ENCODE data around the gene SLC9C2. TPM values are rescaled to one million over a fixed set of nuclear protein-coding genes. Genes with fewer than 3 reads are reported as not detected.
"Not testable (repeated sequence)": the region's sequence is repeated elsewhere in the genome, so short reads cannot be mapped to it uniquely, and the experiment has no call there.

Gene SLC9C2
- polyA plus RNA-seq, 1 of the 3 experiments (the other 2 are of a cell fraction): not detected

- Histone ChIP-seq H4K20me1 (ENCODE audit: insufficient read depth) (no peaks in the 10 kb centered on the region), H2AFZ (ENCODE audit: low read depth) (no peak overlapping the region), H3K4me3 (ENCODE audit: low read depth in 2 of 2, low read length in 1 of 2) (no peak overlapping the region), H3K36me3 (replicated peaks in 1 of 2; ENCODE audit: control insufficient read depth in 1 of 2, insufficient read depth in 2 of 2, low read length in 1 of 2) (peaks cover 0 to 3% of the 10 kb centered on the region in 2 experiments), H3K79me2 (ENCODE audit: insufficient read depth) (no peaks in the 10 kb centered on the region), H3F3A (replicated peaks; ENCODE audit: insufficient read depth) (no peaks in the 10 kb centered on the region), H3K4me1 (ENCODE audit: control insufficient read depth in 1 of 2, insufficient read depth in 2 of 2, low read depth in 1 of 2, low read length in 1 of 2) (no peaks in the 10 kb centered on the region), H3K9ac (no peak overlapping the region), H3K27ac (ENCODE audit: low read depth in 2 of 2, low read length in 1 of 2) (no peak overlapping the region), H3K27me3 (ENCODE audit: insufficient read depth) (no peaks in the 10 kb centered on the region), H3K9me2 (no peaks in the 10 kb centered on the region), H3K4me2 (no peak overlapping the region), H3K9me3 (no peaks in the 10 kb centered on the region)
- DNase-seq: no peak
- ChIA-PET CTCF (no interaction called here), POLR2A (no interaction called here)
- 67% methylated on average over 11 of the region's 12 CpGs for WGBS (ENCODE audit: low lambda C conversion rate)
- TF ChIP-seq NRF1 (IDR thresholded peaks at IDR 0.05; ENCODE audit: low read depth, low read length) (no peak), MXI1 (IDR thresholded peaks at IDR 0.05; ENCODE audit: low read depth, low read length) (no peak), TCF12 (IDR thresholded peaks at IDR 0.05) (no peak), SIN3A (IDR thresholded peaks at IDR 0.05; ENCODE audit: borderline replicate concordance, low read depth, low read length) (no peak), MEF2A (IDR thresholded peaks at IDR 0.05; ENCODE audit: borderline replicate concordance, low read depth) (no peak), FOXM1 (IDR thresholded peaks at IDR 0.05; ENCODE audit: low read depth) (no peak), CHD2 (IDR thresholded peaks at IDR 0.05; ENCODE audit: low read length, partially characterized antibody) (no peak), IRF3 (IDR thresholded peaks at IDR 0.05; ENCODE audit: low read depth, low read length) (no peak), GABPA (IDR thresholded peaks at IDR 0.05; ENCODE audit: low read depth) (no peak), RCOR1 (IDR thresholded peaks at IDR 0.05; ENCODE audit: low read length) (no peak), SMC3 (IDR thresholded peaks at IDR 0.05; ENCODE audit: low read depth, low read length) (no peak), EZH2phosphoT487 (IDR thresholded peaks at IDR 0.05; ENCODE audit: borderline replicate concordance, low read depth) (no peak), TEAD4 (IDR thresholded peaks at IDR 0.05; ENCODE audit: borderline replicate concordance, insufficient read depth) (no peak), GATA2 (CRISPR knock-in tag; IDR thresholded peaks at IDR 0.05) (no peak), RAD21 (IDR thresholded peaks at IDR 0.05; ENCODE audit: low read length) (no peak), USF2 (IDR thresholded peaks at IDR 0.05; ENCODE audit: borderline replicate concordance, low read depth, low read length) (no peak), EP300 (IDR thresholded peaks at IDR 0.05; ENCODE audit: borderline replicate concordance in 1 of 2, low read depth in 1 of 2, low read length in 1 of 2) (no peak)
- TF ChIP-seq, protein P1, sequence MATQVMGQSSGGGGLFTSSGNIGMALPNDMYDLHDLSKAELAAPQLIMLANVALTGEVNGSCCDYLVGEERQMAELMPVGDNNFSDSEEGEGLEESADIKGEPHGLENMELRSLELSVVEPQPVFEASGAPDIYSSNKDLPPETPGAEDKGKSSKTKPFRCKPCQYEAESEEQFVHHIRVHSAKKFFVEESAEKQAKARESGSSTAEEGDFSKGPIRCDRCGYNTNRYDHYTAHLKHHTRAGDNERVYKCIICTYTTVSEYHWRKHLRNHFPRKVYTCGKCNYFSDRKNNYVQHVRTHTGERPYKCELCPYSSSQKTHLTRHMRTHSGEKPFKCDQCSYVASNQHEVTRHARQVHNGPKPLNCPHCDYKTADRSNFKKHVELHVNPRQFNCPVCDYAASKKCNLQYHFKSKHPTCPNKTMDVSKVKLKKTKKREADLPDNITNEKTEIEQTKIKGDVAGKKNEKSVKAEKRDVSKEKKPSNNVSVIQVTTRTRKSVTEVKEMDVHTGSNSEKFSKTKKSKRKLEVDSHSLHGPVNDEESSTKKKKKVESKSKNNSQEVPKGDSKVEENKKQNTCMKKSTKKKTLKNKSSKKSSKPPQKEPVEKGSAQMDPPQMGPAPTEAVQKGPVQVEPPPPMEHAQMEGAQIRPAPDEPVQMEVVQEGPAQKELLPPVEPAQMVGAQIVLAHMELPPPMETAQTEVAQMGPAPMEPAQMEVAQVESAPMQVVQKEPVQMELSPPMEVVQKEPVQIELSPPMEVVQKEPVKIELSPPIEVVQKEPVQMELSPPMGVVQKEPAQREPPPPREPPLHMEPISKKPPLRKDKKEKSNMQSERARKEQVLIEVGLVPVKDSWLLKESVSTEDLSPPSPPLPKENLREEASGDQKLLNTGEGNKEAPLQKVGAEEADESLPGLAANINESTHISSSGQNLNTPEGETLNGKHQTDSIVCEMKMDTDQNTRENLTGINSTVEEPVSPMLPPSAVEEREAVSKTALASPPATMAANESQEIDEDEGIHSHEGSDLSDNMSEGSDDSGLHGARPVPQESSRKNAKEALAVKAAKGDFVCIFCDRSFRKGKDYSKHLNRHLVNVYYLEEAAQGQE (IDR thresholded peaks at IDR 0.05; ENCODE audit: low read depth, low read length): no peak
- TF ChIP-seq, protein P2, sequence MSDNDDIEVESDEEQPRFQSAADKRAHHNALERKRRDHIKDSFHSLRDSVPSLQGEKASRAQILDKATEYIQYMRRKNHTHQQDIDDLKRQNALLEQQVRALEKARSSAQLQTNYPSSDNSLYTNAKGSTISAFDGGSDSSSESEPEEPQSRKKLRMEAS (IDR thresholded peaks at IDR 0.05; ENCODE audit: low read depth): no peak
These were observed 35.5 kb upstream of the SLC9C2 start for GRCh38 chr1:173638043-173639021.

GRCh38 chr1:173637236-173638042 lies 34.6 kb upstream of the SLC9C2 start:
- WGBS (ENCODE audit: low lambda C conversion rate): 62% methylated on average over 6 of the region's 6 CpGs
- H3K9me2 ChIP-seq; H3F3A ChIP-seq (replicated peaks; ENCODE audit: insufficient read depth); CTCF ChIA-PET; DNase-seq; H3K27ac ChIP-seq (ENCODE audit: low read depth in 2 of 2, low read length in 1 of 2); H3K79me2 ChIP-seq (ENCODE audit: insufficient read depth); H3K4me1 ChIP-seq (ENCODE audit: control insufficient read depth in 1 of 2, insufficient read depth in 2 of 2, low read depth in 1 of 2, low read length in 1 of 2); POLR2A ChIA-PET; H3K4me3 ChIP-seq (ENCODE audit: low read depth in 2 of 2, low read length in 1 of 2); H3K9ac ChIP-seq; H3K36me3 ChIP-seq (replicated peaks in 1 of 2; ENCODE audit: control insufficient read depth in 1 of 2, insufficient read depth in 2 of 2, low read length in 1 of 2); H3K4me2 ChIP-seq; H3K9me3 ChIP-seq; H4K20me1 ChIP-seq (ENCODE audit: insufficient read depth); H3K27me3 ChIP-seq (ENCODE audit: insufficient read depth); H2AFZ ChIP-seq (ENCODE audit: low read depth): not testable (repeated sequence)

All from SK-N-SH (cell line).